Upper lobe of left lung (tissue), 6 donors: Measurements from ENCODE around the gene WDR75. TPM values are rescaled to one million over a fixed set of nuclear protein-coding genes. Genes with fewer than 3 reads are reported as not detected.

ENCODE experiments used
- ATAC-seq, 2 donors: fragments of 200-7000 bp; cut with Tn5 transposase; one replicate each; pipeline ENCODE4 v1.9.1; 2022; ENCODE audit warnings: mild to moderate bottlenecking in 2 of 2, moderate library complexity in 2 of 2; ENCODE audit not compliant: low FRiP score in 2 of 2
- DNase-seq, 2 donors: peaks; one replicate each; pipeline ENCODE4 v3.0.0-alpha.2; 2019 to 2020
- H3K27ac ChIP-seq, 4 donors: fragments of 200-600 bp; sonication (generic); one replicate each; pipeline ENCODE4 v1.5.1; 2016 to 2019
- H3K27me3 ChIP-seq, 4 donors: fragments of 200-600 bp; sonication (generic); one replicate each; pipeline ENCODE4 v1.5.1; 2017 to 2019
- H3K36me3 ChIP-seq, 4 donors: fragments of 200-600 bp; sonication (generic); one replicate each; pipeline ENCODE4 v1.5.1; 2016 to 2019
- H3K4me1 ChIP-seq, 4 donors: fragments of 200-600 bp; sonication (generic); one replicate each; pipeline ENCODE4 v1.5.1; 2018 to 2019
- H3K4me3 ChIP-seq, 4 donors: fragments of 200-600 bp; sonication (generic); one replicate each; pipeline ENCODE4 v1.5.1; 2017 to 2019; ENCODE audit warnings: mild to moderate bottlenecking in 2 of 4, moderate library complexity in 1 of 4
- H3K9me3 ChIP-seq, 4 donors: fragments of 200-600 bp; sonication (generic); one replicate each; pipeline ENCODE4 v1.5.1; 2018 to 2019
- CTCF ChIP-seq, 6 experiments: fragments of 450-650 bp in 4 of 6; fragments of 200-600 bp in 2 of 6; sonication (generic) in 2 of 6; IDR thresholded peaks; one replicate each; pipeline ENCODE4 v1.5.1; 2016 to 2019; ENCODE audit warnings: antibody characterized with exemption in 6 of 6
- EP300 ChIP-seq, 4 donors: sonication (generic); formaldehyde crosslinking; IDR thresholded peaks; one replicate each; pipeline ENCODE4 v1.5.1; 2017; ENCODE audit warnings: antibody characterized with exemption in 4 of 4, control low read depth in 2 of 4
- POLR2A ChIP-seq, 4 donors: fragments of 450-650 bp; IDR thresholded peaks; one replicate each; pipeline ENCODE4 v1.5.1; 2016 to 2017; ENCODE audit warnings: antibody characterized with exemption in 4 of 4, mild to moderate bottlenecking in 2 of 4
- POLR2AphosphoS5 ChIP-seq, 2 donors: sonication (generic); formaldehyde crosslinking; IDR thresholded peaks; one replicate each; pipeline ENCODE4 v1.5.1; 2017; ENCODE audit warnings: antibody characterized with exemption in 2 of 2
- WGBS, 2 donors: methylation state at CpG; one replicate each; pipeline ENCODE4 v1.1.5; 2017 to 2018; 5-methylcytosine and 5-hydroxymethylcytosine counted together
- total RNA-seq, 6 donors: library from RNA; depleted of rRNA in 4 of 6; stranded (reverse); fragments of >200 nt in 4 of 6; gene quantifications; one replicate each; pipeline versions ENCODE4 v1.1.0 to v1.2.1, GENCODE V29; 2016 to 2021
- donor health status: DM: no; HTN: no; CAD: no; lungs with moderate emphysema.
- donor health status: DM: no; HTN: yes; CAD: no; lungs with severe emphysema.

WDR75 gene
- total RNA-seq, 6 donors from 2014 or later: 7.5 to 34.6 (median 28.2) TPM

- WGBS, 2 donors: 27 to 30% methylated on average over 4 of the region's 4 CpGs
- no peak for ATAC-seq
Measured at GRCh38 chr2:189407281-189408209, 33.7 kb upstream of the WDR75 start.

GRCh38 chr2:189408294-189408693 lies 33.0 kb upstream of the WDR75 start:
- Histone ChIP-seq H3K9me3 (no peaks in the 10 kb centered on the region), H3K4me1 (peaks cover 0 to 8% (median 3%) of the 10 kb centered on the region in 4 donors), H3K36me3 (no peaks in the 10 kb centered on the region), H3K27me3 (no peaks in the 10 kb centered on the region), H3K27ac (peak overlapping the region in 2 of 4 donors; percentile 16 to 32), H3K4me3 (no peak overlapping the region)
- TF ChIP-seq EP300 (IDR thresholded peaks at IDR 0.05) (no peak), CTCF (IDR thresholded peaks at IDR 0.05) (no peak), POLR2AphosphoS5 (IDR thresholded peaks at IDR 0.05) (no peak), POLR2A (IDR thresholded peaks at IDR 0.05) (no peak)
- WGBS, 2 donors: 100% methylated on average over 1 of the region's 1 CpG
- no peak for ATAC-seq
- DNase-seq: no peak

More at GRCh38 chr2:189407281-189408209, 33.7 kb upstream of the WDR75 start:
- Histone ChIP-seq H3K9me3 (no peaks in the 10 kb centered on the region), H3K36me3 (no peaks in the 10 kb centered on the region), H3K4me3 (no peak overlapping the region), H3K27ac (peak overlapping the region in 2 of 4 donors; percentile 16 to 32), H3K4me1 (peaks cover 0 to 8% (median 3%) of the 10 kb centered on the region in 4 donors), H3K27me3 (no peaks in the 10 kb centered on the region)
- no peak for TF ChIP-seq CTCF (IDR thresholded peaks at IDR 0.05)
- no peak for TF ChIP-seq POLR2AphosphoS5 (IDR thresholded peaks at IDR 0.05)
- TF ChIP-seq POLR2A (IDR thresholded peaks at IDR 0.05): no peak
- no peak for TF ChIP-seq EP300 (IDR thresholded peaks at IDR 0.05)
- DNase-seq: no peak

DNA sequence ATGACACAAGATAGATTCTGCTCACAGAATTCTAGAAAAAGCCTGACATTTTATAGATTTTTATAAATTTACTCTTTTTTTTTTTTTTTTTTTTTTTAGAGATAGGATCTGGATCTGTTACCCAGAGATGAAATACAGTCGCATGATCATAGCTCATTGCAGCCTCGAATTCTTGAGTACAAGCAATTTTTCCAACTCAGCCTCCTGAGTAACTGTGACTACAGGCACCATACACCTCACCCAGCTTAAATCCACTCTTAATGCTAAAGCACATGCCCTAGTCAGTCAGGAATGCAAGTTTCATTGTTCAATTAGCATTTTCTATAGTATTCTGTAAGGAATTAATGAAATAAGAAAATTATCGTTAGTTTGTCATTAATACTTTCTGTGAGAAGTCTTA lies 32.1 kb upstream of the WDR75 start:
- no peak for ATAC-seq
- DNase-seq: no peak
- Histone ChIP-seq H3K27ac (no peak overlapping the region), H3K4me1 (peaks cover 0 to 8% (median 3%) of the 10 kb centered on the region in 4 donors), H3K4me3 (no peak overlapping the region), H3K9me3 (no peaks in the 10 kb centered on the region), H3K36me3 (no peaks in the 10 kb centered on the region), H3K27me3 (no peaks in the 10 kb centered on the region)
- 83 to 94% methylated on average over 3 of the region's 3 CpGs for WGBS, 2 donors
- TF ChIP-seq POLR2A (IDR thresholded peaks at IDR 0.05) (no peak), POLR2AphosphoS5 (IDR thresholded peaks at IDR 0.05) (no peak), CTCF (IDR thresholded peaks at IDR 0.05) (no peak), EP300 (IDR thresholded peaks at IDR 0.05) (no peak)

- Histone ChIP-seq H3K4me3 (no peak overlapping the region), H3K27me3 (no peaks in the 10 kb centered on the region), H3K27ac (no peak overlapping the region), H3K9me3 (no peaks in the 10 kb centered on the region), H3K4me1 (peaks cover 0 to 8% (median 3%) of the 10 kb centered on the region in 4 donors), H3K36me3 (no peaks in the 10 kb centered on the region)
- 56 to 65% methylated on average over 1 of the region's 1 CpG for WGBS, 2 donors
- no peak for TF ChIP-seq CTCF (IDR thresholded peaks at IDR 0.05)
- TF ChIP-seq POLR2A (IDR thresholded peaks at IDR 0.05): no peak
- no peak for TF ChIP-seq EP300 (IDR thresholded peaks at IDR 0.05)
- ATAC-seq (no peak), DNase-seq (no peak)
Measured at GRCh38 chr2:189409647-189410046, 31.6 kb upstream of the WDR75 start.
